Astrocyte (in vitro differentiated cells and primary cell): Measurements from ENCODE around the gene ACACA. TPM values are rescaled to one million over a fixed set of nuclear protein-coding genes. Genes with fewer than 3 reads are reported as not detected.

Experiments used
- DNase-seq: peaks from one replicate; pipeline ENCODE4 v3.0.0-alpha.2; 2010; ENCODE audit warnings: low read depth
- FAIRE-seq: peaks from 2 replicates; lab custom pipeline; 2011; peaks lifted over from hg19 to GRCh38; lab: Jason Lieb, UNC
- H2AFZ ChIP-seq: 2 replicates; pipeline ENCODE4 v1.6.0; 2012; ENCODE audit warnings: low read depth, low read length, inconsistent platforms
- H3K27ac ChIP-seq: 2 replicates; pipeline ENCODE4 v1.5.1; 2011; ENCODE audit warnings: low read depth, low read length, inconsistent platforms
- H3K27me3 ChIP-seq: 2 replicates; pipeline ENCODE4 v1.6.0; 2011; ENCODE audit warnings: low read length, inconsistent platforms; ENCODE audit not compliant: insufficient read depth
- H3K36me3 ChIP-seq: 2 replicates; pipeline ENCODE4 v1.5.1; 2011; ENCODE audit warnings: low read length, inconsistent platforms; ENCODE audit not compliant: insufficient read depth
- H3K4me1 ChIP-seq: 2 replicates; pipeline ENCODE4 v1.5.1; 2011; ENCODE audit warnings: low read length, inconsistent platforms; ENCODE audit not compliant: insufficient read depth
- H3K4me2 ChIP-seq: 2 replicates; pipeline ENCODE4 v1.6.0; 2012; ENCODE audit warnings: low read length, inconsistent platforms
- H3K4me3 ChIP-seq: 2 replicates; pipeline ENCODE4 v1.5.1; 2011; ENCODE audit warnings: low read depth, mild to moderate bottlenecking, low read length, inconsistent platforms; ENCODE audit not compliant: insufficient read depth
- H3K79me2 ChIP-seq: 2 replicates; pipeline ENCODE4 v1.6.0; 2012; ENCODE audit warnings: mild to moderate bottlenecking, low read length, inconsistent platforms; ENCODE audit not compliant: insufficient read depth
- H3K9ac ChIP-seq: 2 replicates; pipeline ENCODE4 v1.6.0; 2012; ENCODE audit warnings: mild to moderate bottlenecking, low read length, inconsistent platforms
- H3K9me3 ChIP-seq: 2 replicates; pipeline ENCODE4 v1.5.1; 2012; ENCODE audit warnings: low read depth, mild to moderate bottlenecking, low read length, inconsistent platforms; ENCODE audit not compliant: insufficient read depth
- H4K20me1 ChIP-seq: 2 replicates; pipeline ENCODE4 v1.6.0; 2012; ENCODE audit warnings: low read length, inconsistent platforms; ENCODE audit not compliant: insufficient read depth
- H3K27ac Mint-ChIP-seq: one replicate; pipeline ENCODE4 v1.8.0; 2021; ENCODE audit warnings: mild to moderate bottlenecking, mixed read lengths; ENCODE audit not compliant: unreplicated experiment
- H3K27me3 Mint-ChIP-seq: one replicate; pipeline ENCODE4 v1.8.0; 2021; ENCODE audit warnings: low read depth, mixed read lengths; ENCODE audit not compliant: unreplicated experiment
- H3K36me3 Mint-ChIP-seq: one replicate; pipeline ENCODE4 v1.8.0; 2021; ENCODE audit warnings: low read depth, mixed read lengths; ENCODE audit not compliant: unreplicated experiment
- H3K4me1 Mint-ChIP-seq: one replicate; pipeline ENCODE4 v1.8.0; 2021; ENCODE audit warnings: low read depth, mixed read lengths; ENCODE audit not compliant: unreplicated experiment
- H3K4me3 Mint-ChIP-seq: one replicate; pipeline ENCODE4 v1.8.0; 2021; ENCODE audit warnings: mild to moderate bottlenecking, moderate library complexity, mixed read lengths; ENCODE audit not compliant: unreplicated experiment
- H3K9me3 Mint-ChIP-seq: one replicate; pipeline ENCODE4 v1.8.0; 2021; ENCODE audit warnings: mild to moderate bottlenecking, mixed read lengths; ENCODE audit not compliant: unreplicated experiment
- EZH2 ChIP-seq: IDR thresholded peaks from 2 replicates; pipeline ENCODE4 v1.6.1; 2012; ENCODE audit warnings: mild to moderate bottlenecking, low read length, inconsistent platforms; ENCODE audit not compliant: insufficient read depth
- total RNA-seq: library from RNA; stranded (reverse); gene quantifications from 2 replicates; pipeline ENCODE4 v1.2.1, GENCODE V29; 2021
- TF ChIP-seq, protein P1 (sequence below): IDR thresholded peaks from 2 replicates; pipeline ENCODE4 v1.5.1; 2011; ENCODE audit warnings: low read depth, mild to moderate bottlenecking, inconsistent platforms, low read length, moderate library complexity; ENCODE audit not compliant: insufficient read depth

The ACACA gene
- total RNA-seq, 1 donor from 2014 or later: 88.3 TPM

DNA sequence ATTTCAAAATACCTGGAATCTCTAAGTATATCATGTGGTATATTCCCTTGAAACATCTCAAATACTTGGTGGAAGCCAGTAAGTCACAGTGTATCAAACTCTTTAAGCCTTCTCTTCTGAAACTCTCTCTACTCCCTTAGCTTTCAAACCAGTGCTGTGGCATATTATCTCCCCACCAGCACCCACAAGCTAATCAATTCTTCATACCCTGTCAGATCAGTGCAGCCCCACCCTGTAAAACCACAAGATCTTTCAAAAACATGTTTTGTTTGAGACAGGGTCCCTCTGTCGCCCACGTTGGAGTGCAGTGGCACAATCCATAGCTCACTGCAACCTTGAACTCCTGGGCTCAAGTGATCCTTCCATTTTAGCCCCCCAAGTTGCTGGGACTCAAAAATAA is 122.4 kb downstream of the ACACA start:
- H3K4me2 ChIP-seq: no peak overlapping the region
- H3K9me3 Mint-ChIP-seq: peaks cover 8% of the 10 kb centered on the region
- H3K27me3 Mint-ChIP-seq: no peaks in the 10 kb centered on the region

DNA sequence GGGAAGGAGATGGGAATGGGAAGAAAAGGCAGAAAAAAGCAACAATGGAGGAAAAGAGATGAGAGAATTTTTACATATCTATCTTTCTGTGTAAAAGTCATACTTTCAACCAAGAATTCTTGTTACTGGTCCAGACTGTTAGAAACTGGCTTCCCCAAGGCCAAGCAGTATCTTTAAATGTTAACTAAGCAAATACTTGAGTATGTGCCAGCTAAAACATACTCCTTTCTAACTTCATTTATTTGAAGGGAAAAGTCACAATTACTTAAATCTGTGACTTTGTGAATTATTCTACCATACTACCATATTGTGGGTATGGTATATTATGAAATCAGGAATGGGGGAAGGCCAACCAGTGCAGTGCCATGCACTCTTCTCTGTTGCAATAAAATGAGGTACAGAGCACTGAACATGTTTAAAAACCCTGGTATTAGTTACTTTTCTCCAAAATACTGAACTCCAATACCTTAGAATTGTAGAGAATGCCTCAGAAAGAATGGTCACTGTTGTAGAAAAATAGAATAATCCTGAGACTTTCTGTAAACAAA is 123.1 kb downstream of the ACACA start:
- H3K79me2 ChIP-seq: peaks cover 11% of the 10 kb centered on the region
- H2AFZ ChIP-seq: no peak overlapping the region
- H3K27ac Mint-ChIP-seq: no peak overlapping the region
- H3K4me2 ChIP-seq: no peak overlapping the region
- H3K27ac ChIP-seq: no peak overlapping the region
- H3K36me3 Mint-ChIP-seq: peaks cover 16% of the 10 kb centered on the region
- peaks cover 15% of the 10 kb centered on the region for H3K4me1 Mint-ChIP-seq
- H3K27me3 Mint-ChIP-seq: no peaks in the 10 kb centered on the region
- DNase-seq (peak; percentile 55), FAIRE-seq (no peak)
- no peak overlapping the region for H3K4me3 Mint-ChIP-seq
- H3K9me3 ChIP-seq: no peaks in the 10 kb centered on the region
- H4K20me1 ChIP-seq: peaks cover 44% of the 10 kb centered on the region
- no peaks in the 10 kb centered on the region for H3K36me3 ChIP-seq
- H3K9me3 Mint-ChIP-seq: peaks cover 8% of the 10 kb centered on the region
- H3K4me1 ChIP-seq: peaks cover 3% of the 10 kb centered on the region
- no peak overlapping the region for H3K9ac ChIP-seq
- TF ChIP-seq, protein P1, sequence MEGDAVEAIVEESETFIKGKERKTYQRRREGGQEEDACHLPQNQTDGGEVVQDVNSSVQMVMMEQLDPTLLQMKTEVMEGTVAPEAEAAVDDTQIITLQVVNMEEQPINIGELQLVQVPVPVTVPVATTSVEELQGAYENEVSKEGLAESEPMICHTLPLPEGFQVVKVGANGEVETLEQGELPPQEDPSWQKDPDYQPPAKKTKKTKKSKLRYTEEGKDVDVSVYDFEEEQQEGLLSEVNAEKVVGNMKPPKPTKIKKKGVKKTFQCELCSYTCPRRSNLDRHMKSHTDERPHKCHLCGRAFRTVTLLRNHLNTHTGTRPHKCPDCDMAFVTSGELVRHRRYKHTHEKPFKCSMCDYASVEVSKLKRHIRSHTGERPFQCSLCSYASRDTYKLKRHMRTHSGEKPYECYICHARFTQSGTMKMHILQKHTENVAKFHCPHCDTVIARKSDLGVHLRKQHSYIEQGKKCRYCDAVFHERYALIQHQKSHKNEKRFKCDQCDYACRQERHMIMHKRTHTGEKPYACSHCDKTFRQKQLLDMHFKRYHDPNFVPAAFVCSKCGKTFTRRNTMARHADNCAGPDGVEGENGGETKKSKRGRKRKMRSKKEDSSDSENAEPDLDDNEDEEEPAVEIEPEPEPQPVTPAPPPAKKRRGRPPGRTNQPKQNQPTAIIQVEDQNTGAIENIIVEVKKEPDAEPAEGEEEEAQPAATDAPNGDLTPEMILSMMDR: no peak
- no peak for TF ChIP-seq EZH2
- no peaks in the 10 kb centered on the region for H3K27me3 ChIP-seq
- H3K4me3 ChIP-seq: no peak overlapping the region

More for the DNA sequence above, 122.4 kb downstream of the ACACA start:
- Histone ChIP-seq H3K4me3 (no peak overlapping the region), H3K27me3 (no peaks in the 10 kb centered on the region), H3K79me2 (peaks cover 11% of the 10 kb centered on the region), H2AFZ (no peak overlapping the region), H3K4me1 (peaks cover 3% of the 10 kb centered on the region), H3K9me3 (no peaks in the 10 kb centered on the region), H4K20me1 (peaks cover 51% of the 10 kb centered on the region), H3K36me3 (no peaks in the 10 kb centered on the region), H3K9ac (no peak overlapping the region), H3K27ac (no peak overlapping the region)
- no peak for FAIRE-seq
- Mint-ChIP-seq H3K4me3 (no peak overlapping the region), H3K36me3 (peaks cover 16% of the 10 kb centered on the region), H3K4me1 (peaks cover 15% of the 10 kb centered on the region), H3K27ac (no peak overlapping the region)
- TF ChIP-seq, protein P1: no peak
- no peak for TF ChIP-seq EZH2
- no peak for DNase-seq

DNA sequence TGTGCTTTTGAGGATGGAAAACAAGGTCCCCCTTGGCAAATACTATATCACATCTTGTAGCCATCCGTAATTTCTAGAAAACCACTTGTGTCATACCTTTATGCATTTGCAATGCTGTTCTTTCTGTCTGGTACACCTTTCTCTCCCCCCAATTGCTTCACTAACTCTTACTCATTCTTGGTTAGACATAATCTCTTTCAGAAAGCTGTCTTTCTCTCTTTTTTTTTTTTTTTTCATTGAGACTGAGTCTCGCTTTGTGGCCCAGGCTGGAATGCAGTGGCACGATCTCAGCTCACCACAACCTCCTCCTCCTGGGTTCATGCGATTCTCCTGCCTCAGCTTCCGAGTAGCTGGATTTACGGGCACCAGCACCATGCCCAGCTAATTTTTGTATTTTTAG is 125.8 kb downstream of the ACACA start:
- Histone ChIP-seq H3K9ac (no peak overlapping the region), H3K4me2 (peak overlapping the region; percentile 22), H3K79me2 (no peaks in the 10 kb centered on the region), H3K4me3 (no peak overlapping the region), H3K4me1 (peaks cover 3% of the 10 kb centered on the region), H3K9me3 (no peaks in the 10 kb centered on the region), H3K36me3 (no peaks in the 10 kb centered on the region), H2AFZ (no peak overlapping the region), H4K20me1 (peaks cover 33% of the 10 kb centered on the region), H3K27me3 (no peaks in the 10 kb centered on the region), H3K27ac (no peak overlapping the region)
- DNase-seq (peak; percentile 39), FAIRE-seq (no peak)
- peak overlapping the region; percentile 15 for H3K27ac Mint-ChIP-seq
- TF ChIP-seq EZH2: no peak
- TF ChIP-seq, protein P1: no peak
- H3K9me3 Mint-ChIP-seq: peaks cover 8% of the 10 kb centered on the region
- H3K27me3 Mint-ChIP-seq: no peaks in the 10 kb centered on the region
- peaks cover 18% of the 10 kb centered on the region for H3K36me3 Mint-ChIP-seq
- no peak overlapping the region for H3K4me3 Mint-ChIP-seq
- peaks cover 22% of the 10 kb centered on the region for H3K4me1 Mint-ChIP-seq
